CD14-positive monocyte (primary cell): ENCODE results near the gene YES1. TPM values are rescaled to one million over a fixed set of nuclear protein-coding genes. Genes with fewer than 3 reads are reported as not detected.

Source experiments
- DNase-seq, 3 donors: peaks; one replicate each; pipeline ENCODE4 v3.0.0-alpha.2; 2011 to 2022
- H2AFZ ChIP-seq: 2 replicates; pipeline ENCODE4 v1.6.0; 2012; ENCODE audit warnings: mild to moderate bottlenecking, low read depth, low read length, inconsistent platforms; ENCODE audit not compliant: insufficient read depth, poor library complexity, severe bottlenecking
- H3K27ac ChIP-seq, 2 donors: 1 replicate in 1 of 2; 2 replicates in 1 of 2; pipeline ENCODE4 v1.5.1; 2012 to 2013; ENCODE audit warnings: low read length in 2 of 2, control low read depth in 1 of 2, inconsistent platforms in 1 of 2, low read depth in 1 of 2, mild to moderate bottlenecking in 1 of 2
- H3K27me3 ChIP-seq, 2 donors: one replicate each; pipeline versions ENCODE4 v1.6.0 to v1.6.1; 2011 to 2013; ENCODE audit warnings: low read length in 2 of 2; ENCODE audit not compliant: control insufficient read depth in 2 of 2, insufficient read depth in 2 of 2
- H3K36me3 ChIP-seq, 2 donors: replicated peaks in 1 of 2; 1 replicate in 1 of 2; 2 replicates in 1 of 2; pipeline versions ENCODE4 v1.5.1 to v1.6.1; 2012 to 2013; ENCODE audit warnings: low read length in 2 of 2, control low read depth in 1 of 2, inconsistent platforms in 1 of 2, mild to moderate bottlenecking in 1 of 2; ENCODE audit not compliant: insufficient read depth in 2 of 2, control insufficient read depth in 1 of 2
- H3K4me1 ChIP-seq, 2 donors: 1 replicate in 1 of 2; 2 replicates in 1 of 2; pipeline versions ENCODE4 v1.5.1 to v1.6.1; 2012 to 2013; ENCODE audit warnings: low read length in 2 of 2, control low read depth in 1 of 2, inconsistent platforms in 1 of 2, mild to moderate bottlenecking in 1 of 2, moderate library complexity in 1 of 2; ENCODE audit not compliant: insufficient read depth in 2 of 2, control insufficient read depth in 1 of 2
- H3K4me2 ChIP-seq: replicated peaks from 2 replicates; pipeline ENCODE3; 2012; ENCODE audit warnings: low read length, moderate library complexity, mild to moderate bottlenecking; ENCODE audit not compliant: poor library complexity, severe bottlenecking; ENCODE audit errors: extremely low read depth
- H3K4me3 ChIP-seq, 3 experiments: fragments of 200-600 bp in 1 of 3; sonication (generic) in 1 of 3; replicated peaks in 1 of 3; 1 replicate in 2 of 3; 2 replicates in 1 of 3; pipeline ENCODE4 v1.5.1; 2011 to 2013; ENCODE audit warnings: low read length in 3 of 3, mild to moderate bottlenecking in 3 of 3, control low read depth in 2 of 3, low read depth in 2 of 3, inconsistent platforms in 1 of 3, moderate library complexity in 1 of 3
- H3K79me2 ChIP-seq: 2 replicates; pipeline ENCODE4 v1.6.0; 2012; ENCODE audit warnings: mild to moderate bottlenecking, control low read depth, inconsistent platforms, low read length, moderate library complexity; ENCODE audit not compliant: insufficient read depth
- H3K9ac ChIP-seq: 2 replicates; pipeline ENCODE4 v1.6.0; 2017; ENCODE audit warnings: low read length, mild to moderate bottlenecking; ENCODE audit not compliant: insufficient read depth, poor library complexity, severe bottlenecking
- H3K9me3 ChIP-seq, 2 donors: replicated peaks in 1 of 2; 1 replicate in 1 of 2; 2 replicates in 1 of 2; pipeline versions ENCODE4 v1.5.1 to v1.6.1; 2012 to 2013; ENCODE audit warnings: low read length in 2 of 2, control low read depth in 1 of 2; ENCODE audit not compliant: control insufficient read depth in 1 of 2, insufficient read depth in 1 of 2
- H4K20me1 ChIP-seq: 2 replicates; pipeline ENCODE4 v1.6.0; 2012; ENCODE audit warnings: mild to moderate bottlenecking, low read length, control low read depth, moderate library complexity; ENCODE audit not compliant: insufficient read depth
- H3K27ac Mint-ChIP-seq, 7 donors: one replicate each; pipeline ENCODE4 v1.8.0; 2020; ENCODE audit warnings: mild to moderate bottlenecking in 7 of 7, mixed read lengths in 7 of 7, moderate library complexity in 6 of 7, inconsistent platforms in 2 of 7
- H3K27me3 Mint-ChIP-seq, 3 donors: one replicate each; pipeline ENCODE4 v1.8.0; 2021 to 2022; ENCODE audit warnings: low read depth in 3 of 3, mild to moderate bottlenecking in 3 of 3, mixed read lengths in 3 of 3, moderate library complexity in 3 of 3, inconsistent platforms in 1 of 3
- H3K36me3 Mint-ChIP-seq, 2 donors: one replicate each; pipeline ENCODE4 v1.8.0; 2020; ENCODE audit warnings: mixed read lengths in 2 of 2, inconsistent platforms in 1 of 2, mild to moderate bottlenecking in 1 of 2
- H3K4me1 Mint-ChIP-seq: one replicate; pipeline ENCODE4 v1.8.0; 2020; ENCODE audit warnings: mild to moderate bottlenecking, mixed read lengths
- H3K4me3 Mint-ChIP-seq, 2 donors: one replicate each; pipeline ENCODE4 v1.8.0; 2020; ENCODE audit warnings: mild to moderate bottlenecking in 2 of 2, mixed read lengths in 2 of 2, moderate library complexity in 1 of 2
- H3K9me3 Mint-ChIP-seq, 7 donors: one replicate each; pipeline ENCODE4 v1.8.0; 2020 to 2022; ENCODE audit warnings: mixed read lengths in 7 of 7, mild to moderate bottlenecking in 6 of 7, moderate library complexity in 6 of 7, inconsistent platforms in 2 of 7
- CTCF ChIP-seq: fragments of 200-600 bp; IDR thresholded peaks from one replicate; pipeline ENCODE4 v1.8.0; 2022; ENCODE audit warnings: antibody characterized with exemption, mild to moderate bottlenecking
- WGBS: methylation state at CpG from one replicate; pipeline ENCODE4 v1.1.5; 2013; ENCODE audit warnings: missing lambda C conversion rate; ENCODE audit not compliant: insufficient coverage; 5-methylcytosine and 5-hydroxymethylcytosine counted together
- intact Hi-C, 2 donors: fragments of 100-400 bp; cut with micrococcal nuclease; formaldehyde crosslinking; loops; one replicate each; pipeline versions ENCODE4 v1.15.0 to v1.15.1; 2023
- polyA plus RNA-seq, 3 donors: library from polyadenylated mRNA; depleted of rRNA in 1 of 3; unstranded in 2 of 3; stranded (reverse) in 1 of 3; fragments of 300-500 nt in 2 of 3; fragments of >200 nt in 1 of 3; fragmentation: Illumina TruSeq in 2 of 3; gene quantifications; 1 replicate in 2 of 3; 2 replicates in 1 of 3; pipeline ENCODE4 v1.2.3, GENCODE V29; 2012 to 2021

The YES1 gene
- polyA plus RNA-seq, 3 donors = not detected

- Histone ChIP-seq H3K36me3 (peaks cover 9 to 59% of the 10 kb centered on the region in 2 donors), H4K20me1 (no peaks in the 10 kb centered on the region), H3K27me3 (no peaks in the 10 kb centered on the region), H2AFZ (no peak overlapping the region), H3K27ac (no peak overlapping the region), H3K4me2 (no peak overlapping the region), H3K9me3 (no peaks in the 10 kb centered on the region), H3K79me2 (no peaks in the 10 kb centered on the region), H3K4me1 (no peaks in the 10 kb centered on the region), H3K9ac (no peak overlapping the region), H3K4me3 (no peak overlapping the region)
- Mint-ChIP-seq H3K4me3 (no peak overlapping the region), H3K4me1 (no peaks in the 10 kb centered on the region), H3K27ac (no peak overlapping the region), H3K9me3 (no peaks in the 10 kb centered on the region), H3K27me3 (no peaks in the 10 kb centered on the region), H3K36me3 (peaks cover 41 to 48% of the 10 kb centered on the region in 2 donors)
- TF ChIP-seq CTCF = no peak
- DNase-seq = no peak
- WGBS = 95% methylated on average over 13 of the region's 14 CpGs
- intact Hi-C loops = no loop called here
These were observed 134.1 kb downstream of the YES1 start for GRCh38 chr18:677951-678381.

- no peaks in the 10 kb centered on the region for H3K9me3 Mint-ChIP-seq
- Histone ChIP-seq H3K9ac (no peak overlapping the region), H2AFZ (no peak overlapping the region), H3K27ac (no peak overlapping the region), H4K20me1 (no peaks in the 10 kb centered on the region), H3K4me1 (no peaks in the 10 kb centered on the region), H3K79me2 (no peaks in the 10 kb centered on the region), H3K36me3 (peaks cover 16 to 65% of the 10 kb centered on the region in 2 donors), H3K27me3 (no peaks in the 10 kb centered on the region), H3K4me3 (no peak overlapping the region), H3K4me2 (no peak overlapping the region), H3K9me3 (no peaks in the 10 kb centered on the region)
- WGBS = 100% methylated on average over 1 of the region's 4 CpGs
- TF ChIP-seq CTCF = no peak
- DNase-seq = no peak
- intact Hi-C loops = no loop called here
- H3K36me3 Mint-ChIP-seq = peaks cover 46 to 56% of the 10 kb centered on the region in 2 donors
- no peaks in the 10 kb centered on the region for H3K4me1 Mint-ChIP-seq
- H3K27me3 Mint-ChIP-seq = no peaks in the 10 kb centered on the region
- H3K27ac Mint-ChIP-seq = peak overlapping the region in 1 of 7 donors; percentile 65
- H3K4me3 Mint-ChIP-seq = no peak overlapping the region
These were observed 134.9 kb downstream of the YES1 start for GRCh38 chr18:677145-677544.
